ENCODE measurements around the gene CAB39. TPM values are rescaled to one million over a fixed set of nuclear protein-coding genes. Genes with fewer than 3 reads are reported as not detected.

The CAB39 gene
- total and polyA plus RNA-seq, 2 donors (not counting 3 experiments of a cell fraction or from before 2014, with no cell fraction given), result 25.7 to 53.7 TPM

- H3K27me3 ChIP-seq (ENCODE audit: control insufficient read depth in 2 of 2, insufficient read depth in 2 of 2, low read length in 2 of 2), result peaks cover 2 to 3% of the 10 kb centered on the region in 2 experiments
- H3K36me3 ChIP-seq (ENCODE audit: control insufficient read depth in 2 of 2, extremely low read depth in 1 of 2, insufficient read depth in 2 of 2, low read length in 2 of 2), result no peaks in the 10 kb centered on the region
- H3K4me2 ChIP-seq (ENCODE audit: insufficient read depth, low read length), result no peak overlapping the region
- H3K4me1 ChIP-seq (ENCODE audit: control insufficient read depth, extremely low read depth, insufficient read depth, low read length), result peaks cover 1% of the 10 kb centered on the region
- no peak overlapping the region for H3K27ac ChIP-seq (ENCODE audit: insufficient read depth, low read depth, low read length)
- H4K20me1 ChIP-seq (replicated peaks; ENCODE audit: control insufficient read depth, extremely low read depth, insufficient read depth, low read length), result no peaks in the 10 kb centered on the region
- no TSS peak for BruUV-seq (replicated peaks)
- H3K9me3 ChIP-seq (replicated peaks; ENCODE audit: control insufficient read depth, insufficient read depth, low read length), result no peaks in the 10 kb centered on the region
- ChIA-PET POLR2A (no interaction called here), CTCF (interaction anchor here (1.7 kb wide), 1 partner anchor 91 kb away, joined by 9 read pairs; no protein-coding TSS in a partner anchor)
- no peak overlapping the region for H2AFZ ChIP-seq (ENCODE audit: low read depth, low read length)
- no peak for DNase-seq (ENCODE audit: low read depth, low spot score)
- TF ChIP-seq, protein P1, sequence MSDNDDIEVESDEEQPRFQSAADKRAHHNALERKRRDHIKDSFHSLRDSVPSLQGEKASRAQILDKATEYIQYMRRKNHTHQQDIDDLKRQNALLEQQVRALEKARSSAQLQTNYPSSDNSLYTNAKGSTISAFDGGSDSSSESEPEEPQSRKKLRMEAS (IDR thresholded peaks at IDR 0.05; ENCODE audit: insufficient read depth, insufficient read length), result no peak
- TF ChIP-seq POLR2A (IDR thresholded peaks at IDR 0.05; ENCODE audit: low read depth, low read length) (no peak), EZH2 (IDR thresholded peaks at IDR 0.05; ENCODE audit: borderline replicate concordance, low read depth, low read length, severe bottlenecking) (no peak), CTCF (IDR thresholded peaks at IDR 0.05; ENCODE audit: extremely low read depth in 1 of 2, insufficient read depth in 1 of 2, low read depth in 1 of 2, low read length in 2 of 2) (no peak), FOS (IDR thresholded peaks at IDR 0.05; ENCODE audit: borderline replicate concordance, insufficient read depth, low read length) (no peak), MYC (IDR thresholded peaks at IDR 0.05; ENCODE audit: low read depth, low read length) (no peak), GATA2 (IDR thresholded peaks at IDR 0.05; ENCODE audit: insufficient read depth, insufficient read length, low read depth, low read length) (no peak), POLR2AphosphoS5 (IDR thresholded peaks at IDR 0.05; ENCODE audit: insufficient read depth, low read depth, low read length) (no peak), JUN (IDR thresholded peaks at IDR 0.05; ENCODE audit: borderline replicate concordance, insufficient read depth, insufficient read length, low read depth) (no peak)
- dilution Hi-C loops (cut with MboI; ENCODE audit: extremely low pct_ligation_motif_present, low sequenced_read_pairs), result no loop called here
- H3K79me2 ChIP-seq (ENCODE audit: control insufficient read depth, insufficient read depth, low read length), result no peaks in the 10 kb centered on the region
- intact Hi-C loops (cut with micrococcal nuclease), result no loop called here
- H3K9me1 ChIP-seq (replicated peaks; ENCODE audit: control insufficient read depth, extremely low read depth, insufficient read depth, low read length), result no peaks in the 10 kb centered on the region
- no peak overlapping the region for H3K4me3 ChIP-seq (replicated peaks in 1 of 3; ENCODE audit: insufficient read depth in 1 of 3, low read depth in 1 of 3, low read length in 3 of 3)
- no peak for FAIRE-seq
- no peak overlapping the region for H3K9ac ChIP-seq (replicated peaks; ENCODE audit: extremely low read depth, insufficient read depth, low read length)
These were observed 5.7 kb upstream of the CAB39 start for GRCh38 chr2:230706966-230707365.

All from endothelial cell of umbilical vein (primary cell).